ENCODE measurements around the gene C3orf18.

The C3orf18 gene

DNA sequence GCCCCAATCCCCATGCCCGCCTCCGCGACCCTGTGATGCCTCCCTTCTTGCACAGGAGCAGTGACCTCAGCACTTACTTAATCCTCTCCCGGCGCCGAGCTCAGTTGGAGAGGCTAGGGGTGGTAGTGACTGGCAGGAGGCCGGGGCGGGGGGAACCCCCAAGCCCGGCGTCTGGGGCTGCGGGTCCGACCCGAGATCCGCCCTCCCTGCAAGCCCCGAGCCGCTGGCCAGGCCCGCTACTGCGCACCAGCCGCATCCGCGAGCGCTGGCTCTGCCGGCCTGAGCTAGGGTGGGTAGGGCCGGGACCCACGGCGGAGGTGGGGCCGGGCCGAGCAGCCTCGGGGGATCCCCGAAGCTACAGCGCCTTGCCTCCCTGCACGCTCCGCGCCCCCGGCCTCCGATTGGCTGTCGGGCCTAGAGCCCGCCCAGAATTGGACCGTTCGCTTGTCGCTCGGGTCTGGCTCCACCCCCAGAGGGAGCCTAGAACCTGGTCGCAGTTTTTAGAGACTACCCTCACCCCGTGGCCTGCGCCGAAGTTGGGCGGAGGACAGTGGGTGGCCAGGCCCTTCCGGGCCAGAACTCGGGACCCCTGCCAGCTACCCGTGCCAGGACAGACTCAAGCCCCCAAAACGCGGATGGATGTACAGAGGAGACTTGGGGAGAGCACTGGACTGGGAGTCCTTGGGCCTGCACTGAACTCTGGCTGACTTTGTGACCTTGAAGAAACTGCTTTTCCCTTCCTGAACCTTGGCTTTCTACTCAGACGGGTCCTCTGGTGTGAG, at the start of gene C3orf18:
TSS of gene C3orf18 (minus strand) at position 362 of the 782 bp plus-strand sequence. CDS start 2,048 bp downstream, outside the sequence.
- DNase-seq: peak; percentile 6

DNA sequence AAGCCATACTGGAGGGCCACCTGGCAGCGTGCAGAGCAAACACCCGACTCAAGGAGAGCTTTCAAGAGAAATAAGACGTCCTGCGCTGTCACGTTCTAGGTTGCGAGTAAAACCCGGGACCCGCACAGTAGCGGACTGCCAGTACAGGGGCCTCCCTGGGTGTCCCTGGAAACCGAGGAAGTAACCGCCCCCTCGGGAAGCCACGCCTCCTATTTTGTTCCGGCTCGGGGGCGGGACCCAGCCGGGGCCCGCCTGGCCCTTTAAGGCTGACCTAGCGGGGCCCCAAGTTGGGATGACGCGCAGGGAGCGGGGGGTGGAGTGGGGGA, 49.2 kb upstream of the C3orf18 start:
- no peak for DNase-seq

DNA sequence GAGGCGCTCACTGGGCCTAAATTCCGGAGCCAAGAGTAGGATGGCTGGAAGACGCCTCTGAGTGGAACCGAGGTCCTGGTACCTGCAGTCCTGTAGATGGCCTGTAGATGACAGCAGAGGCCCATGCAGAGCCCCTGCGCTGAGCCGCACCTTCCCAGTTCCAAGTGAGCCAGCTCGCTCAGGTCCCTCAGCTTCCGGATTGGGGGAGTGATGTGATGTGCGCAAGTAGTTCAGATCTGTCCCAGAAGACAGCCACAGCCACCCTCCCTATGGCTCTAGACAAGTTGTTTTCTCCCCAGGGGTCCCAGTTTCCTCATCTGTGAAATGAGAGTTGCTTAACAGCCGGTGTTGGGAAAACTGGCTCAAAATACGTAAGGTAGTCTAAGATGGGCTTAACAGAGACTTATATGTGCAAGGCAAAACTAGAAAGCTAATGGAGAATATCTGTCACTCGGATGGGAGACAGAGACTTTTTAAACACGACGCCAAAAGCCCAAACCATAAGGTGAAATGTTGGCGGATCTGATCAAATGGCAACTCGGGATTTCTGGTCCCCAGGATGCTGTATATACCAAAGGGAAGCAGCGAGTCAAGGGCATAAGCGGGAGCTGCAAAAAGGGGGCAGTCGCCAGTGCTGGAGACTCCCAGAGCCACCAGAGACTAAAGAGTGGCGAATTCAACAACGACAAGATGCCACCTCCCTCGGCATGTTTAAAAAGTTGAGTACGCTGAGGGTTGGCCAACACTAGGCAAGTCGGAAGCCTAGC, 48.6 kb upstream of the C3orf18 start:
- no peak for DNase-seq

DNA sequence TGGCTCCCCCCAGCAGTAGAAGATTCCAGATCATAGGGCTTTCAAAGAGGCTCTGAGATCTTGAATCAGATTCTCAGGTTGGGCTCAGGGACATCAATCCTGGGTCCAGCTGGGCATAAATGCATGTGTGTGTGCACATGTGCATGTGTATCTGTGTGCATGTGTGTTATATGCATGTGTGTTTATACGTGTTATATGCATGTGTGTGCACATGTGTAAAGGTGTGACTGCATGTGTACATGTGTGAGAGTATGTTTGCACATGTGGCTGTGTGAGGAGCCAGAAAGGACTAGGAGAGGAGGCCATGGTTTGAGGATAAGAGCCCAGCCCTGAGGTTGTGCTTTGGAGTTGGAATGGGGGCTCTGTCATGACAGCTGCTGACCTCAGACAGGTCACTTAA, 47.6 kb upstream of the C3orf18 start:
- DNase-seq: no peak

DNA sequence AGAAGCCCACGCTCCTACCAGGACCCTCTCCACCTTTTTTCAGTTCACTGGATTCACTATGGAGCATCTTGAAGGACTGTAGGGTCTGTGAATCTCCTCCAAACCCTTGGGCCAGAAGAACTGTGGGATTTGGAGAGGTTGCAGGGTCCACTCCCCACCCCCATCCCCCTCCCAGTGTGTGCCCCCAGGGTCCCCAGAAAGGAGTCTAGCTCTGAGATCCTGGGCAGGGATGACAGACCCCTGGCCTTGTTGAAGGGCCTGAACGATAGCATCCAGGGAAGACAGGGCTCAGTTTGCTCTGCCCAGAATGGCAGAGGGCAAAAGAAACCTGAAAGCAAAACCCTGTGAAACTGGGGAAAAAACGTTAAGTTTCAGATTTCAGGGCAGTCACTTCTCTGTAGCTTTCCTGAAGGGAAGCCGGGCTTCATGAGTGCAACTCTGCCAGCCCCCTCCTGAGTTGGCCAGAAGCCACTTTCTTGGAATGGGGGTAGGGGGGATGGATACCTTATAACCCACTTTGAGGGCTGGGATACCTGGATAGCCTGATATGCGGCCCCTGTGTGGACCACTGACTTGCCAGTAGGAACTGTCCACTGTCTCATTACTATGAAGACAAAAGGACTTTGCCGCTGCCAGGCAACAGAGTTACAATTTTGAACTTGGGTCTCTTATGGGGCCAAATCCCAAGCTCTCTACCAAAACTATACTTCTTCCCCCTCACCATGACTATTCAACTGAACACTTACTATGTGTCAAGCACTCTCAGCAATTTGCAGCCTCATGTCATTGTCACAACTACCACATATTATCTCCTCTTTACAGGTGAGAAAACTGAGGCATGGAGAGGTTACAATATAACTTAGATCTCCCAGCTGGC, 45.7 kb upstream of the C3orf18 start:
- no peak for DNase-seq

DNA sequence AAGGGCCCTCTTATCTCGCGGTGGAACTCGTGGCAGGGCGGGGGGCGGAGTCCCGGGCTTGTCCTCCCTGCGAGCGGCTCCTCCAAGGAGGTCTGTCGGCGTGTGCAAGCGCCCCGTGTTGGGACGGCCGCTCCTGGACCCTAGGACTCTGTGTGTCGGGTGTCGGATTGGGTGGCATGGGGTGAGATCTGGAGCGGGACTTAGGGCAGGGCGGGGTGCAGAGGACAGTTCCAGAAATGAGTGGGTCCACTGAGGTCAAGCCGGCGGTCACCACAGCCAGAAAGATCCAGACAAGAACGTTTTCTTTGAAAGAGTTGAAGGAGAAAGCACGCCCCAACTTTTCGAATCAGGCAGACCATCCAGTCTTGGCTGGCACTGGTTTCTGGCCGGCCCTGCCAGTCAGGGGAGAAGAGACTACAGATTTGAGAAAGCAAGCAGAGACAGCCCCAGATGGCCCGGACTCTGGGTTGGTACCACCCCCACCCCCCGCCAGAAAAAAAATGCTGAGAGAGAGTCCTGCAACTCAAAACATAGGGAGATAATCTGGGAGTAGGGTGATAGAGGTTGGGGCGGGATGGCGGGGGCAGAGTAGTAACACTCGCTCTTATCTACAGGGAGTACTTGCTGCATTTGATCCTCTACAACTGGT, 44.8 kb upstream of the C3orf18 start:
- DNase-seq: no peak

DNA sequence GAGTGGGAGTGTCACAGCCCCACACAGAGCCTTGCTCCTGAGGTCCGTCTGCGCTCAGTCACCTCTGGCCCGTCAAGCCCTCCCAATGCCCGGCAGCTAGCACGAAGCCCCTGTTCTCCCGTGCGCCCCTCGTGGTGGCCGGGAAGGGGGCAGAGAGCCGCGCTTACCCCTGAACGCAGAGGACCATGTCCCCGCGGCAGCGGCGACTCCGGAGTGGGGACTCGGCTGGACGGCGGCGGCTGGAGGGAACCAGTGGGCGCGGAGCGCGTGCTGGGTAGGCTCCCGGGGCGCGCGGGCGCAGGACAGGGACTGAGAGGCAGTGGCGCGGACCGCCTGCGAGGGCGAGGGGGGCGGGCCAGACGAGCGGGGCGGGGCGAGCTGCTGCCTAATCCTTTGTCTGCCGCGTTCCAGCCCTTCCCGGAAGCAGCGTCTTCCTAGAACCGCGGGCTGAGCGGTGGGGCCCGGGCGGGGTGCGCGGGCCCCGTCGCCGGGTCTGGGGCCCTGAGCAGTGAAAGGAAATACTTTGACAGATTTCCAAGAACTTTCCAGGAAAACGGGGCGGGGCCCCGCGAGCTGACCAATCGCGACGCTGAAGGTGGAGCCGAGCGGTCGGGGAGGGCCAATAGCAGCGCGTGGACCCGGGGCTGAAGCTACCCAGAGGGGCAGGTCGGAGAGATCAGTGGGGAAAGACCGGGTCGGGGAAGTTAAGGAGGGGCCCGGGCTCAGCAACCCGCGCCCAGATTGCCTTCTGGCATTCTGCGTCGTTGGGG, 44.1 kb upstream of the C3orf18 start, which contains the start of gene CISH:
TSS of gene CISH (minus strand) at position 311 of the 770 bp plus-strand sequence. CDS start at position 187, 124 bp downstream.
- DNase-seq: peak; percentile 14

DNA sequence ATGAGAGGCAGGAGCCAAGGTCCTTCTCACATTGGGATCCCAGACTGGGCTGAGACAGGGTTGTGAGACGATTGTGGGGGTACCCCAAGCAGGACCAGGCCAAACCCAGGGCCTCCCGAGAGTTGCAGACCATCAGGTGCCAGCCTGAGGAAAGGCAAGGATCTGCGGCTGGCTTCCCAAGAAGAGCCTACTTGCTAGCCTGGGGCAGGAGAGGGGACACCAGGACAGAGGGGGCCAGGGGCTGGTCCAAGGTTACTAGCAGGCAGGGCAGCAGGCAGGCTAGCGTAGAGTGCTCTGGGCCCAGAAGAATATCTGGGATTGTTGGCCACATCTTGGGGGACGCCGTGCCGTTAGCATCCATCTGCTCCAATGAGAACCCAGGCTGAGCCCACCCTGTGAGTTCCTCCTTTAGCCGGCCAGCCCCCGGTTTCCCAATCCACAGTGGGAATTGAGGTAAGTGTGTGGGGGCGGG, 43.5 kb upstream of the C3orf18 start:
- no peak for DNase-seq

DNA sequence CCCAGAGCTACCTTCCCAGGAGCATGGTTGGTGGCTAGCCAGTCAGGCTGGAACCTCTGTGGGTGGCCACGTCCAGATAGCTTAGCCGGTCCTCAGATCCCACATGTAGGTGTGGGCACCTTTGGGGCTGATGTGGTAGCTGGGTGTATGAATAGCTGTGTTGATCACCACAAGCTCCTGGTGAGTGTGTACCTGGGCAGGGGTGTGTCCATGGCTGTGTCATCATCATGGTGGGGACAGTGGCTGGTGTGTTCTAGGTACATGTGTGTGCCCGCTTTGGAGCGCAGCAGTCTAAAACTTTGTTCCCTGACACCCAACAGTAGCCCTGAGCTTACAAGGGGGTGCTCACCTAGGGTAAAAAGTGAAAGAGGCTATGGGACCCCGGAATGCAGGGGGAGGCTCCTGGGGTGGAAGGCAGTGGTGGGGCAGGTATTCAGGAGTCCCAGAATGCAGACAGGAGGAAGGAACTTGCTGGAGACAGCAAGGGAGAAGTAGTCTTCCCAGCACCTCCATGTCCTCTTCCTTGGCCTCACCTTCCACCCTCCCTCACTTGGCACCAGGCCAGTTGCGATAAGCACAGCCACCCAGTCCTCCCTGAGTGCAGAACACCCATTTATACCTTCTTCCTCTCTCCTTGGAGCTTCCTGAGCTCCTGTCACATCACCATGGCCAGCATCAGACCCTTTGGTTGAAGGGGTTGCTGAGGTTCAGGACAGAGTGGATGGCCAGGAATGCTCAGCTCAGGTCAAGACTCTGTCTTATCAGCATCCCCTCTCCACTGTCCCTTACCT, 42.8 kb upstream of the C3orf18 start:
- DNase-seq: no peak

DNA sequence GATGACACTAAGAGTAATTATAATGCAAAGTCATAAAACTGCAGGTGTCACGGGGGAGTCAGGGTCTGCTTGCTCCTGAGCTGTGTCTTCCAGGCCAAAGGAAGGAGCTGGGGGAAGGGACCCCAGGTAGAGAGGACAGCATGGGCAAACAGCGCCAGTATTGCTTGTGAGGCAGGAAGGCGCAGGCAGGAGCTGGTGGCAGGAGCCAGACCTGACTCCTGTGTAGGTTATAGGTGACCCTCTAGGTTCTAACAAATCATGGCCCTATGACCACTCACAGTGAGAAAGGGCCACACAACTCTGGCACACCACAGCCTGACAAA, 42.2 kb upstream of the C3orf18 start:
- DNase-seq: no peak

DNA sequence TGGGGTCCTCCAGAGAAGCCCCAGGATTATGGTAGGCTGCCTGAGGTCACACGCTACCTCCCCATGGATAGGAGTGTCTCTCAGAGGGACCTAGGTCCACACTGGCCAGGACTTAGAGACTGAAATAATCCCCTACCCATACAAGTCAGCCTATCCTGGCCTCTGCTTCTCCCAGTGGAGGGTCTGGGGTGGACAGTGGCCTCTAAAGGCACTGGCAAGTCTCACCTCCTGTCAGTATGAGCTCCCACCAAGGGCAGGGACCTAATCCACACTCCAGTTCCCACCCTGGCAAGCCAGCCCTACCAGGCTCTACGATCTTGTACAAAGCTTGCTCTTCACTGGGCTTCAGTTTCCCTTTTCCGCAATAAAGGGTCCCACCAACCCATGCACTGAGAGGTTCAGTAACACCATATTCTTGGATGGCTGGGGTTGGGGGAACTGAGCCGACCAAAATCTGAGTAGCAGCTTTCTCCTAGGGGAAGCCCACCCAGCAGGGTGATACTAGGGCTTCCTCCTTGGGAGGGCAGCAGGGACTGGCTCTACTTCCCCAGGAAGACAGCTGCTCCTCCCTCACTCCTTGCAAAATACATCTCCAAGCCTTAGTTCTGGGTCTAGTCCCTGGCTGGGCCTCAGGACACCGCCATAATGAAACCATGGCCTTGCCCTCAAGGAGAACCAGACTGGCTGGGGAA, 41.7 kb upstream of the C3orf18 start:
- DNase-seq: no peak

DNA sequence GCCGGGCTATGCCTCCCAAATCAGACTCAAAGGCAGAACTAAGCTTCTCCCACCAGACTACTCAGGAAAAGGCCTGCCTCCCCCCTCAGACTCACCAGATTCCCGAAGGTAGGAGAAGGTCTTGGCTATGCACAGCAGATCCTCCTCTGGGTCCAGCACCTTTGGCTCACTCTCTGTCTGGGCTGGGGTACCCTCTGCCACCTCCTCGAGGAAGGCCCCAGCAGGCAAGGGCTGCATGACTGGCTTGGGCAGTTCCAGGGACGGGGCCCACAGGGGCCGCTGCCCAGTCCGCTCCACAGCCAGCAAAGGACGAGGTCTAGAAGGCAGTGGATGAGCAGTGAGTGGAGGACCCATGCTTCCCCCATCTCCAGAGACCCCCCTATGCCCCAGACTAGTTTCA, 40.7 kb upstream of the C3orf18 start:
- DNase-seq: no peak

DNA sequence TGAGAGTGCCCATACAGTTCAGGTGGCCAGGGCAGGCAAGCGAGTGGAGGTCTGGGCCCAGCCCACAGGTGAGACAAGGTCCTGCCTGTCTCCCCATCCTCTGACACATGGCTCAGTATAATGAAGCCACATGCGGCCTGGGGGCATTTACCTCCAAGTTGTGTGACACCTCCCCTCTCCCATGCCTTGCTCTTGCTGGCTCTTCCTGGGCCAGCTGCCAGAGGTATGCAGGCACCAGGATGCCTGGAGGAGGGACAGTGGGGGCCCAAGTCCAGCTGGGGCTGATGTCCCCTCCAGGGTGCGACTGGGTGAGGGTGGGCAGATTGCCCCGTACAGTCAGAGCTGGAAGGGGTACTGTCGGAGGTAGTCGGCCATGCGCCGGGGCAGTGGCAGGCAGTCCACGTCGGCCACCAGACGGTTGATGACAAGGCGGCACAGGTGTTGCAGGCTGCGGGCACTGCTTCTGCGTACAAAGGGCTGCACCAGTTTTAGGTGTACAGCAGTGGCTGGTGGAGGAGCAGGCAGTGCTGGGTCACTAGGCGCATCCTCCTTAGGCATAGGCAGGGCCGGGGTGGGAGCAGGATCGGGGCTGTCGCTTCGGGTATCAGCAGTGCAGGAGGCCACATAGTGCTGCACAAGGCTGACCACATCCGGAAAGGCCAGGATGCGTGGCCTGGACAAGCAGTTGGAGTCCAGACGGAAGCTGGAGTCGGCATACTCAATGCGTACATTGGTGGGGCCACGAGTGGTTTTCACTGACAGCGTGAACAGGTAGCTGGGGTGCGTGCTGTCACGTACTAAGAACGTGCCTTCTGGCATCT, 39.9 kb upstream of the C3orf18 start:
- no peak for DNase-seq

DNA sequence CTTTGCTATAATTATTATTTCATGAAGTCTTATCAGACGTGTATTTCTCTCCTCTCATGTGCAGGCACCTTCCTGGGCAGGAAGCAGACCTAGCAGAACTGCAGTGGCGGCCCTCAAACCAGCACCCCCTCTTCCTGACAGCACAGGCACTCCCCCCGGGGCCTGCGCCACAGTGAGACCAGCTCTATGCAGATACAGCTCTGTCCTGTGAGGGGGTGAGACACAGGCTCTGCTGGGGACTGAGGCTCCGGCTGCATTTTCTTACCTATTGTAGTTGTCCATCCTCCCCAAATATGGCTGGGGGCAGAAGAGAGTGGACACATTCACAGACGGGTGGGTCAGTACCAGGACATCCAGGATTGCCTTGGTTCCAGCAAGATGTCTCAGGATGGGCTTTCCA, 39.0 kb upstream of the C3orf18 start:
- no peak for DNase-seq

DNA sequence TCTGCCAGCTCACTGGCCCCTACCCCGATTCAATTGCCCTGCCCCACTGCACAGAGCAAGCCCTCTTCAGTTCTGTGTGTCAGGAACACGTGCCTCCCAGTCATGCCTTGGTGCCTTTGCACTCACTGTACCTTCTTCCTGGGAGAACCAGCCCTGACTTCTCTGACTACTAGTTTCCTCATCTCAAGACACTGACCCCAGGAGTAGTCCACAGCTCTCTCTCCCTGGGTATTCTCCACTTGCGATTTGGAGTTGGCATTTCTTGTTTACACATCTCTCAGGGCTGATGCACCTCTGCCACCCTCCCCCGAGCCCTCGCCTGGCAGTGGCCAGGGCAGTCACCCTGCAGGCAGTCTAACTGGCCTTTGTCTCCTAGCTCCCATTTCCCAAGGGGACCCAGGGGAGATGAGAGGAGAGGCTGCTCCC, 38.4 kb upstream of the C3orf18 start:
- no peak for DNase-seq

DNA sequence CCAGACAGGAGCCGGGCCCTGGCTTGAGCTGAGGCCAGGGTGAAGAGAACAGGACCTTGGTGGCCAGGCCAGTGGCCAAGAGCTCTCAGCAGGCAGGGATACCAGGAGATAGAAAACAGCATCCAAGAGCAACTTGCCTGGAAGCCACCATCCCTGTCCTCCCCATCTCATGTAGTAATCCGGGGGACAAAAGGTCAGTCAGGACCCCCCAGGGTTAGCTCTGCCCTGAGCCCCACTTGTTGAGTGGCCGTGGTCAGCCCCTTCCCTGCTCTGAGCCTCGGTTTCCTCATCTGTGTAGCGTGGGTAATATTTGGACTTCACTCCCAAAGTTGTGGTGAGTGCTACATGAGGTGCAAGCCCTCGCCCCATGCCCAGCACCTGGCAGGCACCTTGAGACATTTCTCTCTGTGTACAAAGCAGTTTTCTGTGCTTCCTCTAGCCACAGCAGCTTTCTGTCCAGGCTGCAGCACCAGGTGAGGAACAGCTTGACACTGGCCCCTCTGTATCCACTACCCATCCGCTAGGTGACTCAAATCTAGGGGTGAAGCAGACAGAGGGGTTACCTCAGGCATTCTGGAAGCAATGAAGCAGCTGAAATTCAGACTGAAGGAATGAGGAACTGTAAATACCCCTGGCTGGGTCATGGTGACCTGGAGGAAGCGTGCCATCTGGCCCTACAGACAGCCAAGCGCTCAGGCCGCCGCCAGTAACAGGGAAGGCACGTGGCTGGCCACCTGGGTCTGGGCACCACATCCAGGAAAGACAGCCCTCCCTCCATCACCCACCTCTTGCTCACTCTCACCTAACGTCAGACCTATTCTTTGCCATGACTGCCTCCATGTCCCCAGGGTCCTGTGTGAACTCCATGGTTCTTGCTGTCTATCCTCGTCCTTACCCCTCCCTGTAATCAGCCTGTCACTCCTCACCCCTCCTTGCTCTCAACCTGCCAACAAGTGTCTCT, 37.4 kb upstream of the C3orf18 start:
- no peak for DNase-seq

DNA sequence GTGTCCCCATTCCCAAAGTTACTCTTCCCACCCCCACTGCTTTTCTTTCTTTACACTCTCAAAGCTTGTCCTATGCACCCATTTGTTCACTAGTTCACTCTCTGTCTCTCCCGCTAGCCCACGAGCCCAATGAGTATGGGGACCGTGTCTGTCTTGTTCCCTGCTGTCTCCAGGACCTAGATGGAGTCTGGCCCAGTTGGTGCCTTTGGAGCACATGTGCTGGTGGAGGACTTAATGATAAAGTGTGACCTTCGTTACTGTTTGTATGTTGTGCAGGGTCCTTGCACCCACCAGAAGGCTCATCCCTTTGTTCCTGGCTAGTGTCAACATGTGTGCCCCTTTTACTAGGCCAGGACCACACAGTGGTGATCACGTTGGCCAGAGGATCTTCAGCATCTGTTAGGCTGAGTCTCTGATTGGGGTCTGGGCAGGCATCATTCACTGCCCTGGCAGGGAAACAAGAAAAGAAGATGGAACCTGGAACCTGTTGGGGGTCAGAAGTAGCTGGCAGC, 36.6 kb upstream of the C3orf18 start:
- DNase-seq: no peak

All from NCI-H1417 treated with DMSO at 0.1 percent for 48 hours (cell line).